ENCODE results near the gene RHBDD2.
"Not testable (repeated sequence)": the region's sequence is repeated elsewhere in the genome, so short reads cannot be mapped to it uniquely, and the experiment has no call there.

DNA sequence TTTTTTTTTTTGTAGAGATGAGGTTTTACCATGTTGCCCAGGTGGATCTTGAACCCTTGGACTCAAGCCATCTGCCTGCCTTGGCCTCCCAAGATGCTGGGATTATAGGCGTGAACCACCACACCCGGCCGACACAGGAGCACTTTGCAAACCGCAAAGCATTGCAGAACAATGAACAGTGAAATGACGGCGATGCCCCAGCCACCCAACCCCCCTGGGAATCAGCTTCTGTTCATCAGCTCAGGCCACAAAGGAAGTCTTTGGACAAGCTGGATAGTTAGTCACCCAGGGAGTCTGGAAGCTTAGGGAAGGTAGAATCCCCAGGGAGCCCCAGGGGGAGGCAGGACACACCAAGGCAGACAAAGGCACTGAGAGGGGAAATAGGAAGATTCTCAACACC lies 49.2 kb upstream of the RHBDD2 start:
- not testable (repeated sequence) for TF ChIP-seq POLR2A, CTCF, EP300 (IDR thresholded peaks at IDR 0.05)

All from tibial nerve (tissue), 4 donors.